Panc1 (cell line): ENCODE measurements around the gene BLM.

Experiments used
- CTCF ChIP-seq: fragments of 450-650 bp; IDR thresholded peaks from 2 replicates; pipeline ENCODE4 v1.5.1; 2017; ENCODE audit warnings: mild to moderate bottlenecking
- SIN3A ChIP-seq: IDR thresholded peaks from 2 replicates; pipeline ENCODE4 v1.6.1; 2012; ENCODE audit warnings: low read depth, mild to moderate bottlenecking, low read length, moderate library complexity, borderline replicate concordance; ENCODE audit not compliant: insufficient read depth
- TCF7L2 ChIP-seq: IDR thresholded peaks from 2 replicates; pipeline ENCODE4 v1.6.1; 2011; ENCODE audit warnings: mild to moderate bottlenecking, low read depth, low read length, inconsistent platforms

- TF ChIP-seq SIN3A: no peak
- no peak for TF ChIP-seq CTCF
- no peak for TF ChIP-seq TCF7L2
Observed at GRCh38 chr15:90808517-90809235, 91.5 kb downstream of the BLM start.
